ENCODE data around the gene BCL2L11.

BCL2L11 gene

DNA sequence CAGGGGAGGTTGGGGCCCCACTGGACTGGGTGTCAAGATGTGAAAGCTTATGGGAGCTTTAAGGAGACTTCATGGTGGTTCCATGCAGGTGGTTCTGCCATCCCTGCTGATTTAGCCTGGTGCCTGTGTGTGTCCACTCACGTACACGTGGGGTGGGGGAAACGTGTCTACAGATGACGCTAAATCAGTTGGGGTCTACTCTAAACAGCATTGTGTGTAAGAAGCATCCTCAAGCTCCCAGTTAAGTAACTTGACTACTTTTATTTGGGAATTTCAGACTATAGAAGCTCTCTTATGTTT is 47.1 kb downstream of the BCL2L11 start:
- no peak for DNase-seq

- peak in 23 of 56 donors; percentile 4 to 70 (median 24) for DNase-seq
Observed at GRCh38 chr2:111168528-111169239, 48.0 kb downstream of the BCL2L11 start.

DNA sequence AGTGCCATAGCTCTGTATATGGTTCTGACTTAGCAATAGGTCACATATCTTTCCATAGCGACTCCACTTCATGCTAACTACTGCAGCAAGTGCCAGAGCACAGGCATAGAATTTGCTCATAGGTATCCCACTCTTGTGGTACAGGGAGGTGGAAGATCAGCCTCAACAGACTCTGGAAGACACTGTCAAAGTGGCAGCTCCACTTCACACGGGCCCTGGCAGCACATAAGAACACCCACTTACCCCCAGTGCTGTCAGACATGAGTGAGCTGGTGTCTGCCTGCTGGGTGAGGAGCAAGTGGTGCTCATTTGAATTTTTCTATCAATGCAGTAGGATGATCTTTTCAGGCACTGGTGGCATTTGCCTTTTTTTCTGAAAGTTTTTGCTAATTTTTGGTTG is 48.6 kb downstream of the BCL2L11 start:
- peak in 20 of 56 donors; percentile 4 to 67 (median 34) for DNase-seq

- DNase-seq: no peak
Observed at GRCh38 chr2:111169924-111170323, 49.2 kb downstream of the BCL2L11 start.

DNA sequence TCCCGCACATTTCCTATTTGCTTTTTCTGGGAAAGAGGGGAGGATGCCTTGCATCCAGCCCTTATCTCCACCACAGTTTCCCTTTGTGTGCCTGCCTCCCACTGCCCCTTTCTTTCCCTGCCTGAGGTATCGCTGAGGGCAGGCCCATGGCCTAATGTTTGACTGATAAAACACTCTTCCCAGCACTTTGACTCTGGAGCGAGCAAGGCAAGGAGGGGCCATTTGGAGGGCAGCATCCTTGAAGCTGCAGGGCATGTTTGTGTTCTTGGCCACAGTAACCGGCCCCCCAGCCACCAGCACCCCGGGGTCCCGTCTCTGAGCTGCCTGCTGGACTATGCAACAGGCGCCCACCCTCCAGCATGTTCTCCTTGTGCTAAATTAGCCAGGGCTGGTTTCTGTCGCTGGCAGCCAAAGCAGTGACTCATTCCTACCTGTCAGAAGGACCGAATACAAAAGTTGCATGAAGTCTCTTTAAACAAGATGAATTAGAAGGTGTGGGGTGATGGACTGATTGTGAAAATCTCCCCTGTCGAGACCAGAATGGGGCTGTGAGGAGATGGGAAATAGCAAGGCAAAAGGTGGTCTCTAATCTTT is 50.7 kb downstream of the BCL2L11 start:
- DNase-seq: no peak

GRCh38 chr2:111172666-111173065 is 52.0 kb downstream of the BCL2L11 start:
- no peak for DNase-seq

GRCh38 chr2:111173338-111173737 is 52.6 kb downstream of the BCL2L11 start:
- DNase-seq: no peak

DNA sequence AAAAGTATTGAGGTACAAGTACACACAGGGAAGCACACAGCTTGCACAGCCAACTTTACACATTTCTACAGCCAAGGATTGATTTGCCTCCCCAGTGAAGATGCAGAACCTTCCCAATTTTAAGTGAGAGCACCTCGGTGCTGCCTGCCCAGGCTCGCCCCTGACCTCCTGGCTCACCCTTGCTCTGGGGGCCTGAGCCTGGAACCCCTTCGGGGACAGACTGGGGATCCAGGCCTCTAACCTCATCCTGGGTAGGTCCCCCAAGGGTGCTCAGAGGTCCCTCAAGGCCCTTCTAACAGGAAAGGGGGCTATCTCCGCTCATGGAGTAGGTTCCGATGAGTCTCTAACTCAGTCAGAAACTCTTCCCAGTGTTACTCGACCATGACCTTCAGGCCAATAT is 53.1 kb downstream of the BCL2L11 start:
- no peak for DNase-seq

DNA sequence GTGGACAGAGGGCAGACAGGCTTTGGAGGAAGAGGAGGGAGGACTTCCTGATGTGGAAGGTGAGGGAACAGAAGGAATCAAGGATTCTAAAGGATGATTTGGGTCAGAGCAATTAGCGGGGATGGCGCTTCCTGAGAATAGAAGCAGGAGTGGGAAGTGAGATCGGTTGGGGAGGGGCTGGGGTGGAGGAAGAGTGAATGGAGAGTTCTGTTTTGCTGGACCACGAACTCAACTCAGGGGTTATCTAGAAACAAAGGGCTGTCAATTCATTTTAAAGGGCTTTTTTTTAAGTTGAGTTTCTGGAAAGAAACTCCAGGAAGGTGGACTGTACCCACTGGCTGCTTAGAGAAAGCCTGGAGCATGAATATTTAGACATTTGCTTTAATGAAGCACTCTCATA is 54.9 kb downstream of the BCL2L11 start:
- DNase-seq: no peak

DNA sequence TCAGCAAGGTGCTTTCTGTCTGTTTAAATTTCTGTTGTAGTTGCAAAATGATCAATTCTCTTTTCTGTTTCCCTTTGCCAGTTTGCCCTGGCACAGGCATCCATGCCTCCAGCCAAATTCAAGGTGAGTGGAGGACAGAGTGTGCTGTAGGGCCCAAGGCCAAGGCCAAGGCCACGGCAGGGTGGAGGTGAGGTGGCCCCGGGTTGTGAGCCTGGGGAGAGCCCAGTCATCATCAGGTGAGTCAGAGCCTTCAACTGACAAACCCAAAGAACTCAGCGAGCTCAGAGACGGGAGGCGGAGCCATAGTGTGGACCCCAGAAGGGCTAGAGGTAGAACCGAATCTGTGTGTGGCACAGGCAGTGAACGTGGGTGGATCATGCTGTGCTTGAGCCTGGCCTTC is 55.7 kb downstream of the BCL2L11 start:
- no peak for DNase-seq

DNA sequence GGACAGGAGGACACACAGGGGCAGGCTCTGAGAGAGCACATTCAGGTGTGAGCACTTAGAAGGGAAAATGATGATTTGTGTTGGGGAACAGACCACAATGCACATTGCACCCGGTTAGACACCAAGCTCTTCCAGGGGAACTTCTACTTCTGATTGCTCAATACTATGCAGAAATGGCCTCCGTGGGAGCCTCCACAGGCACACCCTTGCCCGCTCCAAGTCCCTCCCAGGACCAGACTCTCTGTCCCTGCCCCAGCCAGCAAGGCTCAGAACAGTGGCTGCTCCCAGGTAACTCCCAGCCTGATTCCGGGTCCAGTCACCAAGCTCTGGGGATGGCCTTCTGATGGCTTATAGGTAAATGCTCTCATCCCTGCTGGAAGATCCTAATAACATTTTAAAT is 56.2 kb downstream of the BCL2L11 start:
- DNase-seq: no peak

GRCh38 chr2:111178296-111178695 is 57.6 kb downstream of the BCL2L11 start:
- no peak for DNase-seq

DNA sequence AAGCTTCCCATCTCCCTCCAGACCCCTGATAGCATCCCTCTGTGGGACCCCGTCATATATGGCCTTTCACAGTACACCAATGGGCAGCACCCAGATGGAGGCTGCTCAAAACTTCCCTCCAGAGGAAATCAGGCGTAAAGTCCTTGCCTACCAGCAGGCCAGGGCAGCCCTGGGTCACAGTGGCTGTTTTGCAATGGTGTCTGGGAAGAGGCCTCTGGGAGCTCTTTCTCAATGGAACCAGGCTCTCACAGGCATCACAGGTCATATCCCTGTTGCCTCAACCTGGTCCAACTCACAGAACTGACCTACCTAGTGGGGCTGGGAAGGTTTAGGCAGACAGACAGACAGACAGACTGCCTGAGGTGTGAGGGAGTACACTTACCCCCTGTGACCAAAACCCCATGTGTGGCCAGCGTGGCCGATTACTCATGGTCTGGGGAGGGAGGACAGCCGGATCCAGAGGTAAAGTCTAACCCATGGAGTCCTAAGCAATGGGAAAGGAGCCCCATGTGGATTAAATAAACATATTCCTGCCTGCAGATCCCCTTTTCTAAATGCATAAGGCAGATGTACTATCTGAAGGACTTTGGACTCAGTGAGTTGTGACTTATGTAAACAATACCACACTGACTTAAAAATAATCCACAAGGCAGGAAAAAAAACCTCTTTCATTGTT is 58.2 kb downstream of the BCL2L11 start:
- DNase-seq: no peak

- DNase-seq: peak in 1 of 56 donors; percentile 12
Observed at GRCh38 chr2:111182121-111182520, 61.4 kb downstream of the BCL2L11 start.

- no peak for DNase-seq
Observed at GRCh38 chr2:111182740-111183139, 62.0 kb downstream of the BCL2L11 start.

GRCh38 chr2:111184725-111185310 is 64.1 kb downstream of the BCL2L11 start:
- peak in 5 of 56 donors; percentile 8 to 27 (median 18) for DNase-seq

GRCh38 chr2:111185361-111186022 is 64.8 kb downstream of the BCL2L11 start:
- peak in 4 of 56 donors; percentile 7 to 23 (median 9) for DNase-seq

GRCh38 chr2:111186121-111186715 is 65.5 kb downstream of the BCL2L11 start:
- DNase-seq: no peak

- no peak for DNase-seq
Observed at GRCh38 chr2:111186933-111187332, 66.2 kb downstream of the BCL2L11 start.

- no peak for DNase-seq
Observed at GRCh38 chr2:111188681-111189080, 68.0 kb downstream of the BCL2L11 start.

GRCh38 chr2:111189106-111189505 is 68.4 kb downstream of the BCL2L11 start:
- no peak for DNase-seq

Measured in nucleus accumbens (tissue), 56 donors.